Lower leg skin (tissue), 4 donors: ENCODE measurements around the gene TPSAB1. TPM values are rescaled to one million over a fixed set of nuclear protein-coding genes. Genes with fewer than 3 reads are reported as not detected.

ENCODE experiments used
- DNase-seq, 2 donors: peaks; one replicate each; pipeline ENCODE4 v3.0.0-alpha.2; 2019; ENCODE audit warnings: low spot score in 2 of 2
- H3K4me3 ChIP-seq: fragments of 200-600 bp; sonication (generic); 2 replicates; pipeline ENCODE4 v1.5.1; 2017; ENCODE audit warnings: mild to moderate bottlenecking, low read depth; ENCODE audit not compliant: poor library complexity, severe bottlenecking
- CTCF ChIP-seq, 3 donors: fragments of 450-650 bp; IDR thresholded peaks; one replicate each; pipeline ENCODE4 v1.5.1; 2016; ENCODE audit warnings: antibody characterized with exemption in 3 of 3, mild to moderate bottlenecking in 3 of 3, moderate library complexity in 2 of 3
- POLR2A ChIP-seq, 2 donors: fragments of 450-650 bp; IDR thresholded peaks; one replicate each; pipeline ENCODE4 v1.6.1; 2016 to 2017; ENCODE audit warnings: antibody characterized with exemption in 2 of 2, mild to moderate bottlenecking in 1 of 2, moderate library complexity in 1 of 2
- WGBS, 2 donors: methylation state at CpG; one replicate each; pipeline ENCODE4 v1.1.5; 2018; 5-methylcytosine and 5-hydroxymethylcytosine counted together
- intact Hi-C: fragments of 100-400 bp; cut with DNase I; formaldehyde crosslinking; loops from one replicate; pipeline ENCODE4 v1.15.0; 2023; ENCODE audit warnings: low total_unique reads
- total RNA-seq, 4 donors: library from RNA; depleted of rRNA; stranded (reverse); fragments of >200 nt; gene quantifications; one replicate each; pipeline ENCODE4 v1.1.0, GENCODE V29; 2016

TPSAB1 gene
- total RNA-seq, 4 donors from 2014 or later, result 16.4 to 93.5 (median 29.8) TPM

- DNase-seq, result no peak
- WGBS, 2 donors, result 52 to 54% methylated on average over 8 of the region's 8 CpGs
- TF ChIP-seq POLR2A (IDR thresholded peaks at IDR 0.05), result no peak
- no peak for TF ChIP-seq CTCF (IDR thresholded peaks at IDR 0.05)
- intact Hi-C loops, result no loop called here
- no peak overlapping the region for H3K4me3 ChIP-seq
These were observed 40.3 kb downstream of the TPSAB1 start for GRCh38 chr16:1280783-1281182.

DNA sequence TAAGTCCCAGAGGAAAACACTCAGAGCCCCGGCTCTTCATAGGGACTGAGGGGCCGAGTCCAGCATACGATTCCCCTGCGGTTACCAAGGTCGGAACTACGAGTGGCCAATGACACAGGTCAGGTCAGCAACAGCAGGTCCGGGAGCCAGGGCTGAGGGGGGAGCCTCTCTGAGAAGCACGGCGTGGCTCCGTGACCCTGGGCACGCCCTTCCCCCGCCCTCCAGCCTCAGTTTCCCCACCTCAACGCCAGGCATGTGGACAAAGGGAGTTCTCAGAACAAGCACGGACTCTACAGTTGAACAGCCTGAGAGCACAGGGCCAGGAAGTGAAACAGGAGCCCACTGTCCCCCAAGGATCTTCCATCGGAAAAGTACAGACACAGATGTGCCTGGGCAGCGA, 41.0 kb downstream of the TPSAB1 start:
- DNase-seq, result no peak
- 73 to 77% methylated on average over 15 to 16 of the region's 16 CpGs for WGBS, 2 donors

GRCh38 chr16:1282324-1282973, 41.9 kb downstream of the TPSAB1 start:
- WGBS, 2 donors, result 66% methylated on average over 9 to 17 of the region's 17 CpGs
- no peak for TF ChIP-seq CTCF (IDR thresholded peaks at IDR 0.05)
- TF ChIP-seq POLR2A (IDR thresholded peaks at IDR 0.05), result no peak
- intact Hi-C loops, result no loop called here
- no peak overlapping the region for H3K4me3 ChIP-seq
- no peak for DNase-seq

More for the DNA sequence above, 41.0 kb downstream of the TPSAB1 start:
- intact Hi-C loops, result no loop called here
- TF ChIP-seq CTCF (IDR thresholded peaks at IDR 0.05) (no peak), POLR2A (IDR thresholded peaks at IDR 0.05) (no peak)
- H3K4me3 ChIP-seq, result no peak overlapping the region

DNA sequence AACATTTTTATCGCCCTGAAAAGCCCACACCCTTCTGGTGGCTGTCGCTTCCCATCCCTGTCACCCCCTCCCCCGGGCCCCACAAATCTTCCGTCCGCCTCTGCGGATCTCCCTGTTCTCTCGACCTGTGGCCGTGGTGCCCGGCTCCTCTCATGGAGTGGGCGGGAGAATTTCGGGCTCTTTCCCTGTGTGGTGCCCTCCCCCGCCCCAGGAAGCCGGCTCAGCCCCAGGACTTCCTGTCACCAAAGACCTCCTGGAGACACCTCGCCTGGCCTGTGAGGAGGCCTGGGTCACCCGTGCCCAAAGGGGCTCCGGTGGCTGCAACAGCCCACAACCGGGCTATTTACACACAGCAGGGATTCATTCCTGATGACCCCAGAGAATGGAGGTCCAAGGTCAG, 42.8 kb downstream of the TPSAB1 start:
- intact Hi-C loops, result no loop called here
- WGBS, 2 donors, result 49 to 52% methylated on average over 14 to 17 of the region's 17 CpGs
- TF ChIP-seq CTCF (IDR thresholded peaks at IDR 0.05) (no peak), POLR2A (IDR thresholded peaks at IDR 0.05) (no peak)
- no peak for DNase-seq
- no peak overlapping the region for H3K4me3 ChIP-seq

DNA sequence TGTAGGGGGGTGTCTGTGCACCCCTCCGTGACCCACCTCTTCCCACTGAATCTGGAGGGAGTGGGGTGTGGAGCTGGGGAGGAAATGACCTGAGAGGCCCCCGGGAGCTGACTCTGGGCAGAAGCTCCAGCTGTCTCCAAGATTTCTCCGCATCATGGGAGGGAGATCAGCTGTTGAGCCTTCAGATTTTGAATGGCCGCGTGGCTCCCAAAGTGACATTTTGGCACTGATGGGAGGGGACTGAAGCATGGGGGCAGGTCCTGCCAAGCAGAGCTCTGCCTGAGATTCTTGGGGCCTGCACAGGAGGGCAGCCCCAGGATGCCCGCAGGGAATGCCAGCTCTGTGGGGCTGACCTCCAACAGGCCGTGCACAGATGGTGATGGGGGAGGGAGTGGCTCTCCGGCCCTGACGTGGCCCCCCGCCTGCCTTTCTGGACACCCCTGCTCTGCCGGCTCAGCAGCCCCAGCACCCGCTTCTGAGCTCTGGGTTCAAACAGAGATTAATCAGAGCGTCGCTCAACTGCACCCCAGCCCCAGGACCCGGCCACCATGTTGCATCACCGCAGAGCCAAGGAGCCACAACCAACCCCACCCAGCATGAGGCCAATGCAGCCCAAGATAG, 43.6 kb downstream of the TPSAB1 start:
- 65 to 75% methylated on average over 12 to 16 of the region's 16 CpGs for WGBS, 2 donors
- DNase-seq, result no peak
- intact Hi-C loops, result no loop called here
- TF ChIP-seq CTCF (IDR thresholded peaks at IDR 0.05) (no peak), POLR2A (IDR thresholded peaks at IDR 0.05) (no peak)
- no peak overlapping the region for H3K4me3 ChIP-seq
